ENCODE data around the gene LDLRAD4. TPM values are rescaled to one million over a fixed set of nuclear protein-coding genes. Genes with fewer than 3 reads are reported as not detected.

Gene LDLRAD4
- total RNA-seq, 1 experiment from 2014 or later = 204 TPM

DNA sequence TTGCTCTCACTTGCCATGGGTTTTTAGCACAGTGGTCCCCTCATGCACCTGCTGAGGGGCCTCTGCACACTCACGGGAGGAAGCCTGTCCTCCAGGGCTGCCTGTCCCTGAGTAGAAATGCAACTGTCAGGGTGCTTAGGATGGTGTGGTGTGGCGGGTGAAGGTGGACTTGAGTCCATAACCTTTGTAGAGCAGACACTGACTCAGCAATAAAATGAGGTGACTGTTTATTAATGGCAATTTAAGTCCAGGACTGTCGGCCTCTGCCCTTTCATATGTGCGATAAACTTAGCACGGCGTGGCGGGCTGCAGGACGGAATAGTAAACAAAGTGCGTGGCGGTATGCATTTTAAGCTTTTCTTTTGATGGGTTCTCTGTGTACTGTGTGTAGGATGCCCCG is 188.2 kb downstream of the LDLRAD4 start:
- no peak for DNase-seq
- no peak overlapping the region for H2AFZ ChIP-seq (ENCODE audit: low read length)
- H3K9ac ChIP-seq (ENCODE audit: low read length) = no peak overlapping the region
- no peaks in the 10 kb centered on the region for H4K20me1 ChIP-seq (ENCODE audit: insufficient read depth, low read depth, low read length)
- H3K4me3 ChIP-seq (ENCODE audit: low read length) = no peak overlapping the region
- no peaks in the 10 kb centered on the region for H3K79me2 ChIP-seq (ENCODE audit: low read length)
- no peaks in the 10 kb centered on the region for H3K4me1 ChIP-seq (ENCODE audit: low read length)
- no peaks in the 10 kb centered on the region for H3K9me2 ChIP-seq (replicated peaks; ENCODE audit: insufficient read depth, low read length)
- no peak overlapping the region for H3K27ac ChIP-seq (ENCODE audit: low read length)
- no peaks in the 10 kb centered on the region for H3K9me3 ChIP-seq (ENCODE audit: low read length)
- no peak overlapping the region for H3K4me2 ChIP-seq (ENCODE audit: low read depth, low read length, poor library complexity, severe bottlenecking)
- no peaks in the 10 kb centered on the region for H3K36me3 ChIP-seq (ENCODE audit: insufficient read depth, low read length)
- no peaks in the 10 kb centered on the region; the same call in 1 of the 2 replicates for H3K27me3 ChIP-seq (ENCODE audit: low read length)

- no peaks in the 10 kb centered on the region for H3K9me2 ChIP-seq (replicated peaks; ENCODE audit: insufficient read depth, low read length)
- H3K27ac ChIP-seq (ENCODE audit: low read length) = no peak overlapping the region
- H3K79me2 ChIP-seq (ENCODE audit: low read length) = no peaks in the 10 kb centered on the region
- no peaks in the 10 kb centered on the region for H3K4me1 ChIP-seq (ENCODE audit: low read length)
- no peak overlapping the region for H3K9ac ChIP-seq (ENCODE audit: low read length)
- H3K27me3 ChIP-seq (ENCODE audit: low read length) = peaks cover 4% of the 10 kb centered on the region; the same call in 1 of the 2 replicates
- DNase-seq = no peak
- H3K9me3 ChIP-seq (ENCODE audit: low read length) = peaks cover 2% of the 10 kb centered on the region; the same call in 1 of the 2 replicates
- H4K20me1 ChIP-seq (ENCODE audit: insufficient read depth, low read depth, low read length) = no peaks in the 10 kb centered on the region
- no peak overlapping the region for H2AFZ ChIP-seq (ENCODE audit: low read length)
- no peak overlapping the region for H3K4me2 ChIP-seq (ENCODE audit: low read depth, low read length, poor library complexity, severe bottlenecking)
- no peak overlapping the region for H3K4me3 ChIP-seq (ENCODE audit: low read length)
- H3K36me3 ChIP-seq (ENCODE audit: insufficient read depth, low read length) = no peaks in the 10 kb centered on the region
Measured at GRCh38 chr18:13407484-13407883, 188.9 kb downstream of the LDLRAD4 start.

- Histone ChIP-seq H4K20me1 (ENCODE audit: insufficient read depth, low read depth, low read length) (no peaks in the 10 kb centered on the region), H3K79me2 (ENCODE audit: low read length) (no peaks in the 10 kb centered on the region), H3K9me2 (replicated peaks; ENCODE audit: insufficient read depth, low read length) (no peaks in the 10 kb centered on the region), H3K4me3 (ENCODE audit: low read length) (no peak overlapping the region), H2AFZ (ENCODE audit: low read length) (no peak overlapping the region), H3K9ac (ENCODE audit: low read length) (no peak overlapping the region), H3K9me3 (ENCODE audit: low read length) (peaks cover 2% of the 10 kb centered on the region; the same call in 1 of the 2 replicates), H3K4me1 (ENCODE audit: low read length) (no peaks in the 10 kb centered on the region), H3K27ac (ENCODE audit: low read length) (no peak overlapping the region), H3K4me2 (ENCODE audit: low read depth, low read length, poor library complexity, severe bottlenecking) (no peak overlapping the region), H3K27me3 (ENCODE audit: low read length) (peaks cover 4% of the 10 kb centered on the region; the same call in 1 of the 2 replicates), H3K36me3 (ENCODE audit: insufficient read depth, low read length) (no peaks in the 10 kb centered on the region)
- DNase-seq = no peak
Measured at GRCh38 chr18:13409026-13409425, 190.5 kb downstream of the LDLRAD4 start.

DNA sequence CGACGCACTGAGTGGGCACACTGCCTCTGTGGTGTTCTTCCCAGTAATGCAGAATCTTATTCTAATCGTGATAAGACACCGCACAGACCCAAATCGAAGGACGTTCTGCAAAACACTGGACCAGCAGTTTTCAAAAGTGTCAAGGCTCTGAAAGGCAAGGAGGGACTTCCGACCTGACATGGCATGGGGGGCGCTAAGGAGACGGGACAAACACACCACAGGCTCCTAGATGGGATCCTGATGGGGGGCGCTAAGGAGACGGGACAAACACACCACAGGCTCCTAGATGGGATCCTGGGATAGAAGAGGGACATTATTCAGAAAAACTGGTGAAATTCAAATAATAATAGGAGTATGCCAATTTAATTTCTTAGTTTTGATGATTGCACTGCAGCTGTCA is 191.4 kb downstream of the LDLRAD4 start:
- no peaks in the 10 kb centered on the region for H3K4me1 ChIP-seq (ENCODE audit: low read length)
- H3K9me3 ChIP-seq (ENCODE audit: low read length) = peaks cover 2% of the 10 kb centered on the region; the same call in 1 of the 2 replicates
- H3K27ac ChIP-seq (ENCODE audit: low read length) = no peak overlapping the region
- no peak overlapping the region for H3K9ac ChIP-seq (ENCODE audit: low read length)
- no peak overlapping the region for H3K4me3 ChIP-seq (ENCODE audit: low read length)
- no peak overlapping the region for H2AFZ ChIP-seq (ENCODE audit: low read length)
- H3K27me3 ChIP-seq (ENCODE audit: low read length) = peaks cover 4% of the 10 kb centered on the region; the same call in 1 of the 2 replicates
- H3K4me2 ChIP-seq (ENCODE audit: low read depth, low read length, poor library complexity, severe bottlenecking) = no peak overlapping the region
- H3K36me3 ChIP-seq (ENCODE audit: insufficient read depth, low read length) = no peaks in the 10 kb centered on the region
- no peak for DNase-seq
- no peaks in the 10 kb centered on the region for H4K20me1 ChIP-seq (ENCODE audit: insufficient read depth, low read depth, low read length)
- H3K79me2 ChIP-seq (ENCODE audit: low read length) = no peaks in the 10 kb centered on the region
- no peaks in the 10 kb centered on the region for H3K9me2 ChIP-seq (replicated peaks; ENCODE audit: insufficient read depth, low read length)

- H4K20me1 ChIP-seq (ENCODE audit: insufficient read depth, low read depth, low read length) = no peaks in the 10 kb centered on the region
- H3K36me3 ChIP-seq (ENCODE audit: insufficient read depth, low read length) = no peaks in the 10 kb centered on the region
- H3K4me1 ChIP-seq (ENCODE audit: low read length) = no peaks in the 10 kb centered on the region
- H3K27ac ChIP-seq (ENCODE audit: low read length) = no peak overlapping the region
- H3K79me2 ChIP-seq (ENCODE audit: low read length) = no peaks in the 10 kb centered on the region
- H3K4me3 ChIP-seq (ENCODE audit: low read length) = no peak overlapping the region
- H3K9me2 ChIP-seq (replicated peaks; ENCODE audit: insufficient read depth, low read length) = no peaks in the 10 kb centered on the region
- peaks cover 2% of the 10 kb centered on the region; the same call in 1 of the 2 replicates for H3K9me3 ChIP-seq (ENCODE audit: low read length)
- no peak overlapping the region for H2AFZ ChIP-seq (ENCODE audit: low read length)
- H3K9ac ChIP-seq (ENCODE audit: low read length) = no peak overlapping the region
- DNase-seq = no peak
- H3K27me3 ChIP-seq (ENCODE audit: low read length) = peaks cover 4% of the 10 kb centered on the region; the same call in 1 of the 2 replicates
- no peak overlapping the region for H3K4me2 ChIP-seq (ENCODE audit: low read depth, low read length, poor library complexity, severe bottlenecking)
Measured at GRCh38 chr18:13410471-13410870, 191.9 kb downstream of the LDLRAD4 start.

DNA sequence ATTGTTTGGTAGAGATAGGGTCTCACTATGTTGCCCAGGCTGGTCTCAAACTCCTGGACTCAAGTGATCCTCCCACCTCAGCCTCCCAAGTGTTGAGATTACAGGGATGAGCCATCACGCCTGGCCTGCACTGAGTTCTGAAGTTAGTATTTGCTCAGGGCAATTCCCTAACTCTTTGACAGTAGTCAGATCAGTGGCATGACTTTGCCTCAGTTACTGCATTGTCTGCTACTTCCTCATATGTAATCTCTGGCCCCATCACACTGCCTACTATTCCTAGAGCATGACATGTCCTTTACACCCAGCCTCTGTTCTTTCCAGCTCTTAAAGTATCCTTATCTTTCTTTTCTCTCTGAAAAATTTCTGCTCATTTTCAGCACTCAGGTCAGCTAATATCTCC is 193.5 kb downstream of the LDLRAD4 start:
- Histone ChIP-seq H3K9me2 (replicated peaks; ENCODE audit: insufficient read depth, low read length) (no peaks in the 10 kb centered on the region), H3K27ac (ENCODE audit: low read length) (no peak overlapping the region), H3K27me3 (ENCODE audit: low read length) (peaks cover 4% of the 10 kb centered on the region; the same call in 1 of the 2 replicates), H3K4me2 (ENCODE audit: low read depth, low read length, poor library complexity, severe bottlenecking) (no peak overlapping the region), H3K9ac (ENCODE audit: low read length) (no peak overlapping the region), H3K9me3 (ENCODE audit: low read length) (peaks cover 2% of the 10 kb centered on the region; the same call in 1 of the 2 replicates), H3K4me3 (ENCODE audit: low read length) (no peak overlapping the region), H3K36me3 (ENCODE audit: insufficient read depth, low read length) (no peaks in the 10 kb centered on the region), H4K20me1 (ENCODE audit: insufficient read depth, low read depth, low read length) (no peaks in the 10 kb centered on the region), H2AFZ (ENCODE audit: low read length) (no peak overlapping the region), H3K79me2 (ENCODE audit: low read length) (no peaks in the 10 kb centered on the region), H3K4me1 (ENCODE audit: low read length) (peaks cover 9% of the 10 kb centered on the region)
- no peak for DNase-seq

- Histone ChIP-seq H3K4me2 (ENCODE audit: low read depth, low read length, poor library complexity, severe bottlenecking) (no peak overlapping the region), H3K36me3 (ENCODE audit: insufficient read depth, low read length) (no peaks in the 10 kb centered on the region), H3K9ac (ENCODE audit: low read length) (no peak overlapping the region), H2AFZ (ENCODE audit: low read length) (no peak overlapping the region), H3K27ac (ENCODE audit: low read length) (no peak overlapping the region), H3K4me3 (ENCODE audit: low read length) (no peak overlapping the region), H3K4me1 (ENCODE audit: low read length) (peaks cover 10% of the 10 kb centered on the region), H3K9me2 (replicated peaks; ENCODE audit: insufficient read depth, low read length) (no peaks in the 10 kb centered on the region), H3K79me2 (ENCODE audit: low read length) (no peaks in the 10 kb centered on the region), H3K9me3 (ENCODE audit: low read length) (peaks cover 2% of the 10 kb centered on the region; the same call in 1 of the 2 replicates), H3K27me3 (ENCODE audit: low read length) (peaks cover 4% of the 10 kb centered on the region; the same call in 1 of the 2 replicates), H4K20me1 (ENCODE audit: insufficient read depth, low read depth, low read length) (no peaks in the 10 kb centered on the region)
- DNase-seq = no peak
Measured at GRCh38 chr18:13412901-13413300, 194.3 kb downstream of the LDLRAD4 start.

DNA sequence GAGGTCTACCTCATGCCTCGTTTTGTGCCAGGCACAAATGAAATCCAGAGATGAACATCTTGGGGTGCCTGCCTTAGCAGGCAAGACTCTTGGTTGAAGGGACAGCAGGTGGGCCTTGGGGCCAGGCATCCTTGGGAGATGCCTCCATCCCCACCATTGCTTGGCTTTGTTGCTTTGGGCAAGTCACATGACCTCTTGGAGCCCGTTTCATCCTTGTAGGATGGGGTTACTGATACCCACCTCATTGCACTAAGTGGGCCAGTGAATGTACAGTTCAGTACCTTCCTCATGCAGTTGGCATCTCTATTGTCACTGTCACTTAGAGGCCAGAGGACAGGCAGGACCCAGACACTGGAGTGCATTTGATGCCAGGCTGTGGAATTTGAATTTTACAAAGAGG is 195.5 kb downstream of the LDLRAD4 start:
- Histone ChIP-seq H3K4me3 (ENCODE audit: low read length) (no peak overlapping the region), H3K9me3 (ENCODE audit: low read length) (peaks cover 2% of the 10 kb centered on the region; the same call in 1 of the 2 replicates), H4K20me1 (ENCODE audit: insufficient read depth, low read depth, low read length) (no peaks in the 10 kb centered on the region), H2AFZ (ENCODE audit: low read length) (no peak overlapping the region), H3K4me1 (ENCODE audit: low read length) (peaks cover 10% of the 10 kb centered on the region), H3K79me2 (ENCODE audit: low read length) (no peaks in the 10 kb centered on the region), H3K27ac (ENCODE audit: low read length) (no peak overlapping the region), H3K9me2 (replicated peaks; ENCODE audit: insufficient read depth, low read length) (no peaks in the 10 kb centered on the region), H3K27me3 (ENCODE audit: low read length) (peaks cover 4% of the 10 kb centered on the region; the same call in 1 of the 2 replicates), H3K4me2 (ENCODE audit: low read depth, low read length, poor library complexity, severe bottlenecking) (no peak overlapping the region), H3K9ac (ENCODE audit: low read length) (no peak overlapping the region), H3K36me3 (ENCODE audit: insufficient read depth, low read length) (no peaks in the 10 kb centered on the region)
- no peak for DNase-seq

Data from Karpas-422 (cell line).